GM18909 (cell line): Measurements from ENCODE around the gene GRN.
"Not testable (repeated sequence)": the region's sequence is repeated elsewhere in the genome, so short reads cannot be mapped to it uniquely, and the experiment has no call there.

ENCODE experiments used
- ATAC-seq: cut with Tn5 transposase; IDR thresholded peaks from one replicate; pipeline ENCODE4 v1.9.1; 2021; ENCODE audit warnings: mild to moderate bottlenecking; ENCODE audit not compliant: unreplicated experiment, poor library complexity

GRN gene

DNA sequence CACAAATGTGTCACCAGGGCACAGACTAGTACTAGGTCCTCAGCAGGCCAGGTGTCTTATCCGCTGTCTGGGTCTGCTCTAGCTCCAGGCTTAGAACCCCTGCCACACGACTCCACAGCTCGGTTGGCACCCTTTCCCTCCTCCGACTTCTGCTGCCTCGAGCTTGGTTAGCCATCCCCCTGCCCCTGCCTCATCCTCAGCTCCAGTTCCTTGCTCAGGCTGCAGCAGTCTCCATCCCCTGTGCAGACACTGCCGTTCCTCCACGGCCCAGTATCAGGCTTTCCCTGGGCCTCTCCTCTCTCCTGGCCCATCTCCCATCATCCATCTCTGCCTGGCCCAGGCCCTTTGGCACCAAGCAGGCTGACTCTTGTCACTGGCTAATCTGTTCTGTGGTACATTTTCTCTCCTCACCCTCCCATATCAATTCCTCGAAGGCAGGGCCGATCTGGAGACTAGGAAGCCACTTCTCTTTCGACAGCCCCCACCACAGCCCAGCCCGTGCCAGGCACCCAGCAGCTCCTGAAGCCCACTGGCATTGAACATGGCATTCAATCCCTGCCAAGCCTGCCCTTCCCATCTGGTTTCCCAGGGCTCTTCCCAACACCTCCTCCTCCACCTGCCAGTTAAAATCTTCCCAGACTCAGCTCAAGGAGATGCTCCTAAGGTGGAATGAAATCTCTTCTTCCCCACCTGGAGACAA, 1.4 kb upstream of the GRN start:
- no peak for ATAC-seq

DNA sequence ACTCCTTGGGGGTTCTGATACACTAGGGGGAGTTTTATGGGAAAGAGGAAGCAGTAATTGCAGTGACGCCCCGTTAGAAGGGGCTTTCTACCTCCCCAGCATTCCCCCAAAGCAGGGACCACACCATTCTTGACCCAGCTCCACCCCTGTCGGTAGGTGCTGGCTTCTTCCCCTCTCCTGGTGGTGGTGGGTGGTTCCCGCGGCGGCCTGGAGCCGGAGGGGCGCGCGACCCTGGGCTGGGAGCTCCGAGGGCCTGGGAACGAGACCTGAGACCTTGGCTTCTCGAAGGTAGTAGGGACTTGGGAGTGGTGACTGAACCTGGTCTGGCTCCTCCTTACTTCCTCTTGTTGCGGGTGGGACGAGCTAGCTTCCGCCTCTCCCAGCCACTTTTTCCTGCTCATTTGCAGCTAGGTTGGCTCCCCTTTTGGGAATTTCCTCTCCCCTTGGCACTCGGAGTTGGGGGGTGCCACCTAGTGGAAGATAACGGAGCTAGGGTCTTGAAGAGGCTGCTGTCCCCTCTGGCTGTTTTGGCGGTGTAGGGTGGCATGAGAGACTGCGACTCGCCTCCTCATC, 438 bp downstream of the GRN start:
- peak; percentile 15 for ATAC-seq

DNA sequence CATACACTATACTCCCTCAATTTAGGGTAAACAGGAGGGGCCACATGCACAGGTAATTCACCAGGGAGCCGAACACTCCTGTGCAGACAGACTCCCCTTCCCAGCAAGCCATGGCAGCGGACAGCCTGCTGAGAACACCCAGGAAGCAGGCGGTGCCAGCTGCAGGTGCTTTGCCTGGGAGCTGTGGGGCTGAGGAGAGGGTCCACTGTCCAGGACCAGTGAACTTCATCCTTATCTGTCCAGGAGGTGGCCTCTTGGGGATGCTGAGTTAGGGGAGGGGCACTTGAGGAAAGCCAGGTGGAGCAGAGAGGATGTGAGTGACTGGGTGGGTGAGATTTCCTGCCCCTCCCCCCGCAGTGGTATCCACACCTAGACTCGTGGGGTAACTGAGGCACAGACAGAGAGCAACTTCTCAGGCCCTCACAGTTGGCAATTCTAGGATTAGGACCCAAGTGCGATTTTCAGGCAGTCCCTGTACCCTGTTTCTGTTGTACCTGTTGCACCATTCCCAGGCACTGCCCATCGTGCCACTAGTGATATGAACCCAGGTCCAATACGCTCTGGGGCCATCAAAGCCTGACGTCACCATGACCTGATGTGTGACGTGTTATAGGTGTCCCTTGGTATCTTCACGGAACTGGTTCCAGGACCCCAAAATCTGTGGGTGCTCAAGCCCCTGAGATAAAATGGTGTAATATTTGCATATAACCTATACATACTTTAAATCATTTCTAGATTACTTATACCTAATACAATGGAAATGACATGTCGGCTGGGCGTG, 1.2 kb downstream of the GRN start:
- no peak for ATAC-seq

DNA sequence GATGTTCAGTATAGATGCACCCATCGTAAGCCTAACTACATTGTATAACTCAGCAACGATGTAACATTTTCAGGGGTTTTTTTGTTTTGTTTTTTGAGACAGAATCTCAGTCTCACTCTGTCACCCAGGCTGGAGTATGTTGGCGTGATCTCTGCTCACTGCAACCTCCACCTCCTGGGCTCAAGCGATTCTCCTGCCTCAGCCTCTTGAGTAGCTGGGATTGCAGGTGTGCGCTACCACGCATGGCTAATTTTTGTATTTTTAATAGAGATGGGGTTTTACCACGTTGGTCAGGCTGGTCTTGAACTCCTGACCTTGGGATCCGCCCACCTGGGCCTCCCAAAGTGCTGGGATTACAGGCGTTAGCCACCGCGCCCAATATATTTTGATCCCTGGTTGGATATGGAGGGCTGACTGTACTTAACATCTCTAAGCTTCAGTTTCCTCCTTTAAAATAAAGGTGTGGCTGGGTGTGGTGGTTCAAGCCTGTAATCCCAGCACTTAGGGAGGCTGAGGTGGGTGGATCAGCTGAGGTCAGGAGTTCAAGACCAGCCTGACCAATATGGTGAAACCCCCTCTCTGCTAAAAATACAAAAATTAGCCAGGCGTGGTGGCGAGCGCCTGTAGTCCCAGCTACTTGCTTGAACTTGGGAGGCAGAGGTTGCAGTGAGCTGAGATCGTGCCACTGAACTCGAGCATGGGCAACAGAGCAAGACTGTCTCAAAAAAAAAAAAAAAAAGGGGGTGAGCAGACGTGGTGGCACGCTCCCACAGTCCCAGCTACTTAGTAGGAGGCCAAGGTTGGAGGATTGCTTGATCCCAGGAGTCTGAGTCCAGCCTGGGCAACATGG, 2.3 kb downstream of the GRN start:
- not testable (repeated sequence) for ATAC-seq

DNA sequence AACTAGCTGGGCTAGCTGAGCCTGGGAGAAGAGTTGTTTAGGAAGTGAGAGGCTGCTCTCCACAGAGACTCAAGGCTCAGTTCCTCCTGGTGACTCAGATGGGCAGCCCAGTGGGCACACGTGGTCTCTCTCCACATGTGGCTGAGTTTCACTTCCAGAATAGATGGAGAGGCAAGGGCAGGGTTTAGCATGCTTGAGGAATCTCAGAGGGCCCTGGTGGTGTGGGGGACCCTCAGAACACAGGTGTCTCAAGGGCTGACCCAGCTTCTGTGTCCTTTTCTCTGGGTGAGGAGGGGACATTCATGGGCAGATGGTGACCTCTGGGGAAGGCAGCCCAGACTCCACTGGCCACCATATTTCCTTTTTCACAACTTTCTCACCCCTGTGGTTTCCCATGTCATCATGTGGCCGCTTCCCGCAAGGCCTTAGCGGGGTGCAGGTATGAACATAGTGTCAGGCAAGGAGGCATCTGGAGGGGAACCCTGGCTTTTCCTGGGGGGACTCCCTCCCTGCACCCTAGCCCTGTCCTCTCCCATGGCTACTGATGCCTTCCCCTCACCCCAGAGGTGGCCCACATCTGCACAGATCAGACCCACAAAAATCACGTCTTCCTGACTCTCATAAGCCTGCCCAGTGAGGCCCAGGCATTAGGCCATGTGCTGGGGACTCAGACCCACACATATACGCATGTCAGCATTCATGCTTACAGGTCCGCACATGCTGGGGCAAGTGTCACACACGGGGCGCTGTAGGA, 3.3 kb downstream of the GRN start:
- peak; percentile 48 for ATAC-seq

DNA sequence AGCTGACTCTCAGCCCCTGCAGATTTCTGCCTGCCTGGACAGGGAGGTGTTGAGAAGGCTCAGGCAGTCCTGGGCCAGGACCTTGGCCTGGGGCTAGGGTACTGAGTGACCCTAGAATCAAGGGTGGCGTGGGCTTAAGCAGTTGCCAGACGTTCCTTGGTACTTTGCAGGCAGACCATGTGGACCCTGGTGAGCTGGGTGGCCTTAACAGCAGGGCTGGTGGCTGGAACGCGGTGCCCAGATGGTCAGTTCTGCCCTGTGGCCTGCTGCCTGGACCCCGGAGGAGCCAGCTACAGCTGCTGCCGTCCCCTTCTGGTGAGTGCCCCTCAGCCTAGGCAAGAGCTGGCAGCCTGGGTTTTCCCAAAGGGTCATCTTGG, 3.9 kb downstream of the GRN start:
- ATAC-seq = no peak

DNA sequence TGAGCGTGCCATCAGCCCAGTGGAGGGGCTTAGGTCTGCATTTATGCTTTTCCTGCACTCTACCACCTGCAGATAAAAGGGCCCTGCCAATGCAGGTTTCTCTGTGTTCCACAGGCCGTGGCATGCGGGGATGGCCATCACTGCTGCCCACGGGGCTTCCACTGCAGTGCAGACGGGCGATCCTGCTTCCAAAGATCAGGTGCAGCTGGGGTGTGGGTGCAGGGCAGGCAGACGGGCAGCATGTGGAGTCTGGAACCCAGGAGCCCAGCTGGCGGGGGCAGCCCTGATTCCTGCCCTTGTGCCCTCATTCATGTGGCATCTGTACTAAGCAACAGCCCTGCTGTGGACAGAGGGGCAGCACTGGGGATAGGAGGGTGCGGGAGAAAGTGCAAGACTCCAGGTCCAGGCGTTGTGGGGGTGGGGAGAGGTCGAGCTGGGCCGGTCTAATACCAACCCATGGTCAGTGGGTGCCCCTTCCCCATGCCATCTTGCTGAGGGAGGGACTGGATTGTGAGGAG, 4.5 kb downstream of the GRN start:
- no peak for ATAC-seq

DNA sequence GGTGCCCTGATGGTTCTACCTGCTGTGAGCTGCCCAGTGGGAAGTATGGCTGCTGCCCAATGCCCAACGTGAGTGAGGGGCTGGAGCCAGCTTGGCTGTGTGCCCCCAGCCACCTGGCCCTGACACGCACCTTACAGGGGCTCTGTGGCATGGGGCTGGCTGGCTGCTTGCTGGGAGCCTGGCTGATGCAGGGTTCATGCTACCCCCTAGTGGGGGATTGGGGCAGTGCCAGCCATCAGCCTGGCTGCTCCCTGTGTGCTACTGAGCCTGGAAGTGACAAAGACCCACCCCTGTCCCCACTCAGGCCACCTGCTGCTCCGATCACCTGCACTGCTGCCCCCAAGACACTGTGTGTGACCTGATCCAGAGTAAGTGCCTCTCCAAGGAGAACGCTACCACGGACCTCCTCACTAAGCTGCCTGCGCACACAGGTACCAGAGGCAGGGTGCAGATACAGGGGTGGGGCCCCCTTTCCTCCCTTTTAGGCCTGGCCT, 5.7 kb downstream of the GRN start:
- no peak for ATAC-seq

DNA sequence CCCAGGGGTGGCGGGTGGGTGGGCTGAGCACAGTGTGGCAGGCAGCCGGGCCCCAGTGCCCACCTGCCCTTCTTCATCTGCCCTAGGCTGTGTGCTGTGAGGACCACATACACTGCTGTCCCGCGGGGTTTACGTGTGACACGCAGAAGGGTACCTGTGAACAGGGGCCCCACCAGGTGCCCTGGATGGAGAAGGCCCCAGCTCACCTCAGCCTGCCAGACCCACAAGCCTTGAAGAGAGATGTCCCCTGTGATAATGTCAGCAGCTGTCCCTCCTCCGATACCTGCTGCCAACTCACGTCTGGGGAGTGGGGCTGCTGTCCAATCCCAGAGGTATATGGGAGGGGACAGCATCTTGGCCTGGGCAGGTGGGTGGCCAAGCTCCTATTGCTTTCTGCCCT, 6.4 kb downstream of the GRN start:
- no peak for ATAC-seq

DNA sequence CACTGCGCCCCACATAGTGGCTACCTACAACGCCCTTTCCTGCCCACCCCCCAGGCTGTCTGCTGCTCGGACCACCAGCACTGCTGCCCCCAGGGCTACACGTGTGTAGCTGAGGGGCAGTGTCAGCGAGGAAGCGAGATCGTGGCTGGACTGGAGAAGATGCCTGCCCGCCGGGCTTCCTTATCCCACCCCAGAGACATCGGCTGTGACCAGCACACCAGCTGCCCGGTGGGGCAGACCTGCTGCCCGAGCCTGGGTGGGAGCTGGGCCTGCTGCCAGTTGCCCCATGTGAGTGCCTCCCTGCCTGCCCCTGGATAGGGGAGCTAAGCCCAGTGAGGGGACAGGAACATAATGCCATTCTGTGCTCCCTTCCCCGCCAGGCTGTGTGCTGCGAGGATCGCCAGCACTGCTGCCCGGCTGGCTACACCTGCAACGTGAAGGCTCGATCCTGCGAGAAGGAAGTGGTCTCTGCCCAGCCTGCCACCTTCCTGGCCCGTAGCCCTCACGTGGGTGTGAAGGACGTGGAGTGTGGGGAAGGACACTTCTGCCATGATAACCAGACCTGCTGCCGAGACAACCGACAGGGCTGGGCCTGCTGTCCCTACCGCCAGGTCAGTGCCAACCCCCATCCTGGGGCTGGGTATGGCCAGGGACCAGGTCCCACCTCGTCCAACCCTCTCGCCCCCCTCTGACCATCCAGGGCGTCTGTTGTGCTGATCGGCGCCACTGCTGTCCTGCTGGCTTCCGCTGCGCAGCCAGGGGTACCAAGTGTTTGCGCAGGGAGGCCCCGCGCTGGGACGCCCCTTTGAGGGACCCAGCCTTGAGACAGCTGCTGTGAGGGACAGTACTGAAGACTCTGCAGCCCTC, 7.1 kb downstream of the GRN start:
- no peak for ATAC-seq

DNA sequence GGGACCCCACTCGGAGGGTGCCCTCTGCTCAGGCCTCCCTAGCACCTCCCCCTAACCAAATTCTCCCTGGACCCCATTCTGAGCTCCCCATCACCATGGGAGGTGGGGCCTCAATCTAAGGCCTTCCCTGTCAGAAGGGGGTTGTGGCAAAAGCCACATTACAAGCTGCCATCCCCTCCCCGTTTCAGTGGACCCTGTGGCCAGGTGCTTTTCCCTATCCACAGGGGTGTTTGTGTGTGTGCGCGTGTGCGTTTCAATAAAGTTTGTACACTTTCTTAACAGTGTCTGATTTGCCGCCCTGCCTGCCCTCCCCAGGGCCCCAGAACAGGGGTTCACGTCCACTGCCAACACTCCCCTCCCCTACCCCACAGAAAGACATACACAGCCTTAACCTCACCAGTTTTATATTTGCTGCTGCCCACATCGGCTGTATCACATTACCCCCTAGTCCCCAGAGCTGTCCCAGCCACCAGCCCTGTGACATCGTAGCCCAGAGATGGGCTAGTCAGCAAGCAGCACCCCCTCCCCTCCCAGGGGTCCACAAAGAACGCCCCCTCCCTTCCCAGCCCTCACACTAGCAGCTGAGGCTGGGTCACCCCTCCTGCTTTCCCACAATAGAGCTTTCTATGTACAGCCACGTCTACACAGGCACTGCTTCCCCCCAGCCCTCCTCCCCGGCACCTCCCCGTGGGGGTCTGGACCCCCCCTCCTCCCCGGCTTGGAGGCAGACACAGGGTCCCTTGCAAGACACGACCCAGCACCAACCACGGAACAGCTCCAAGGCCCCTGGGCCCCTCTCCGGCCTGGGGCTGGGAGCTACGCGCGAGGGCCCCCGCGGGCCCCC, 7.9 kb downstream of the GRN start:
- ATAC-seq = no peak

DNA sequence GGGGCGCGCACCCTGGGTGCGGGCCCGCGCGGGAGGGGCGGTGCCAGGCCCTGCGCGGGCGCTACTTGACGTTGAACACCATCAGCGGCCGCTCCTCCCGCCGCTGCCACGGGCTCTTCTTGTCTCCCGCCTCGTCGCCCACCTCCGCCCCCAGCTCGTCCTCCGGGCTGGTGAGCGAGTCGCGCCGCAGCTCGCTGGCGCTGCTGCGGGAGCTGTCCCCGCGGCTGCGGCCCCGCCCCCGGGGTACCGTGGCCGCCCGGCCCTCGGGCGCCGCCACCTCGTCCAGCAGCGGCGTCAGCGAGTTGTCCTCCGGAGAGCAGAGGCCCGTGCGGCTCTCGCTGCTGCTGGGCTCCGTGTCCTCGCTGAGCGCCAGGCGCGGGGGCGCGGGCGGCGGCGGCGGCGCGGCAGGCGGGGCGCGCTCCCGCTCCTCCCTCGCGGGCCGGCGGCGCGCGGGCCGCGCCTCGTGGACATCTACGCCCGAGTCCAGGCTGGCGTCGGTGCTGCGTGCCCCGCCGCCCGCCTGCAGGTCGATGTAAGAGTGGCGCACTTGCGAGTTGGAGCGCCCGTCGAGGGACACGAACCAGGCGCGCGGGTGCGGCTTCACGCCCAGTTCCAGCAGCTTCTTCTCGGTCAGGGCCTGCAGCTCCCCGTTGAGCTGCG, 8.7 kb downstream of the GRN start:
- no peak for ATAC-seq

DNA sequence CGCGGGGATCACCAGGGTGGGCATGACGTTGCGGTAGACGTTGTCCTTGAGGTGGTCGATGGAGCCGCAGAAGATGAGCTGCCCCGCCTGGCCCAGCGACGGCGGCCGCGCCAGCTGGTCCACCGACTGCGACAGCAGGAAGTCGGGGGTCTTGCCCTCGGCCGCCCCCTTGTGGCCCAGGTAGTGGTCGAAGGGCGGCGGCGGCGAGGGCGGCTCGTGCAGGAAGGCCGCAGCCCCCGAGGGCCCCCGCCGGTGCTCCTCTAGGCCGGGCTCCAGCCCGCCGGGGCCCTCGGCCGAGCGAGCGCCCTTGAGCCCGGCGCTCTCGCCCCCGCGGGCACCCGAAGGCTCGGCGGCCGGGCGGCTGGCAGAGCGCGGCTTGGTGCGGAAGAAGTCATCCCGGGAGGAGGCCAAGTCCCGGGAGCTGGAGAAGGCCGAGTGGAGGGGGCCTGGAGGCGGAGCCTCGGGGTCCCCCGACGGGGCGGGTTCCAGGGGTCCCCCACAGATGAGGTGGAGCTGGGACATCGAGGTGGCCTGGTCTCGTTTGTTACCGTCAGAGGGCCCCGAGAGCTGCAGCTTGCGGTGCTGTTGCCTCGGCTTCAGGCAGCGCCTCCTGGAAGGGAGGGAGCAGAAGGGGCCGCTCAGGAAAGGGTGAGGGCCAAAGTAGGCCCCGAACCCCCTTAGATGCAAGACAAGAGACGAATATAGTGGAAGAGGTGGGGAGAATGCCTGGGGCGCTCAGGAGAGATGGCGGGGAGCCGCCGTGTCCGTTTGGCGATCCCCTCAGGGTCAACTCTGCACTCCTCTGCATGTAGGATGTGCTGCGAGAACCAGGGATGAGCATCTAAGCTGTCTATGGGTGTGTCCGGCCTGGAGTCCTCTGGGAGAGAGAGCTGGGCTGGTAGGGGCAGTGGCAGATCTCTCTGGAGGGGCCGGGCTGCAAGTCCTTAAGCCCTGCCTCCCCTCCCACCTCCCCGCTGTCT, 9.8 kb downstream of the GRN start:
- ATAC-seq = no peak

DNA sequence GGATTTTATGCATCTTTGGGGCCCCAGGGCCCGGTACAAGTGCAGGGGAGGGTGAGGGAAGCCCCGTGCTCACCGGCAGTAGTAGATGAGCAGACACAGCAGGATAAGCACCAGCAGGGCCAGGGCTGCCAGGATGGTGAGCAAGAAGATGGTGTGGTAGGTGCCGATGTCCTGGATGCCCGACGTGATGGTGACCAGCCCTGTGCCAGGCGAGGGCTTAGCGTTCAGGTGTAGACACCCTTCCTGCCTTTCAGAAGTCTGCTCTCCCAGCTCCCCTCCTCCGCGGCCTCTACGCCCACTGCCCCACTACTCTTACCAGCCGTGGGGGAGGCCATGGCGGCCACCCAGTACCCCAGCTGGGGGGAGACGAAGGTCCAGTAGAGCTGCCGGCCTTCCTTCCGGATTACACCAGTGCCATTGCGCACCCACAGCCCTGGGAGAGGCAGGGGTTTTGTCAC, 10.6 kb downstream of the GRN start:
- ATAC-seq = no peak

DNA sequence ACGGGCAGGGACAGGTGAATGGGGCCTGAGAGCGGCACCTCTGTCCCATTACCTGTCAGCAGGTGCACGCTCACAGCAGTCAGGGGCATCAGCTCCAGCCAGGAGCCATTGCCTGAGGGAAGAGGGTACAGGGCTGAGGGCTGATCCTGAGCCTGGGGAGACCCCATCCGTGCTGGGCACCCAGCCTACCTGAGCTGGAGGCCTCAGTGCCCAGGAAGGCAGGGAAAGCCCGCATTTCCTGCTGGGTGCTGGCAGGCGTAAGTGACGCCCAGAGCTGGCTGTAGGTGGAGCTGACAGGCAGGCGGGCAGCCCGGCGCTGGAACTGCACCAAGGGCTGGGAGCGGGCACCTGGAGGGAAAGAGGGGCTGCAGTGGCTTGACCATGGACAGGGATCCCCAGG, 11.1 kb downstream of the GRN start:
- no peak for ATAC-seq

DNA sequence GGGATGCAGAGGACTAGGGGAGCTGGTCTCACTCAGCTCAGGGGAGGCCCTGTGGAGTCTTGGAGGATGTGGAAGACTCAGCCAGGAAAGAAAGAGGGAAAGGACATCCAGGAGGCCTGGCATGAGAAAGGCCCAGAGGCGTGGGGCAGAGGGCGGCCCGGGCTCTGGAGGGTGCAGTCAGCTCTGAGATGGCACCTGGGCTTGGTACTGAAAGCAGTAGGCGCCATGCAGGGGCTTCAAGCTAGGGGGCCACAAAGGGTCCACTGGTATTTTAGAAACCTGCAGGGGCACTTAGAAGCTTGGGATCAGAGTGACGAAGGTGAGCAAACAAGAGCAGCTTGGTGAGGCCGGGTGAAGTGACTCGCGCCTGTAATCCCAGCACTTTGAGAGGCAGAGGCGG, 13.0 kb downstream of the GRN start:
- ATAC-seq = no peak
